NB4 (cell line): ENCODE data around the gene MED13L.

ENCODE experiments used
- DNase-seq: peaks from one replicate; pipeline ENCODE4 v3.0.0; 2010; ENCODE audit warnings: low read depth
- H3K4me3 ChIP-seq: one replicate; pipeline ENCODE4 v1.5.1; 2011; ENCODE audit warnings: mild to moderate bottlenecking, low read depth, low read length, moderate library complexity
- CTCF ChIP-seq: IDR thresholded peaks from one replicate; pipeline ENCODE4 v1.5.1; 2012; ENCODE audit warnings: low read depth, low read length
- MAX ChIP-seq: IDR thresholded peaks from 2 replicates; pipeline ENCODE4 v1.6.1; 2011; ENCODE audit warnings: low read depth, low read length
- MYC ChIP-seq: IDR thresholded peaks from 2 replicates; pipeline ENCODE4 v1.6.1; 2011; ENCODE audit warnings: low read depth, low read length
- POLR2A ChIP-seq: IDR thresholded peaks from 2 replicates; pipeline ENCODE4 v1.6.1; 2011; ENCODE audit warnings: mild to moderate bottlenecking; ENCODE audit not compliant: insufficient read length; ENCODE audit errors: extremely low read depth

MED13L gene

GRCh38 chr12:115926037-115926670 is 351.3 kb downstream of the MED13L start:
- no peak overlapping the region for H3K4me3 ChIP-seq
- no peak for DNase-seq
- TF ChIP-seq POLR2A (no peak), CTCF (no peak), MYC (no peak), MAX (no peak)

- no peak overlapping the region for H3K4me3 ChIP-seq
- TF ChIP-seq POLR2A, result no peak
- no peak for TF ChIP-seq CTCF
- no peak for DNase-seq
These were observed 353.6 kb downstream of the MED13L start for GRCh38 chr12:115923851-115924250.

GRCh38 chr12:115922952-115923564 is 354.4 kb downstream of the MED13L start:
- no peak overlapping the region for H3K4me3 ChIP-seq
- TF ChIP-seq POLR2A, result no peak
- TF ChIP-seq CTCF, result peak; percentile 77
- TF ChIP-seq MAX, result no peak
- no peak for TF ChIP-seq MYC
- DNase-seq, result peak; percentile 67

- TF ChIP-seq MAX (no peak), POLR2A (no peak), CTCF (no peak), MYC (no peak)
These were observed 356.9 kb downstream of the MED13L start for GRCh38 chr12:115920395-115921183.

GRCh38 chr12:115918763-115919162 is 358.7 kb downstream of the MED13L start:
- TF ChIP-seq CTCF, result no peak
- TF ChIP-seq MYC, result no peak
- peak; percentile 21; the same call in 1 of the 2 replicates for TF ChIP-seq MAX
- H3K4me3 ChIP-seq, result no peak overlapping the region
- peak; percentile 44 for DNase-seq

More at GRCh38 chr12:115920395-115921183, 356.9 kb downstream of the MED13L start:
- no peak overlapping the region for H3K4me3 ChIP-seq
- DNase-seq, result no peak
